ENCODE results near the gene SENP3.

The SENP3 gene

GRCh38 chr17:7570351-7570750 lies 8.6 kb downstream of the SENP3 start:
- no peak for DNase-seq (ENCODE audit: extremely low read depth, insufficient read length)
- TF ChIP-seq, protein P1, sequence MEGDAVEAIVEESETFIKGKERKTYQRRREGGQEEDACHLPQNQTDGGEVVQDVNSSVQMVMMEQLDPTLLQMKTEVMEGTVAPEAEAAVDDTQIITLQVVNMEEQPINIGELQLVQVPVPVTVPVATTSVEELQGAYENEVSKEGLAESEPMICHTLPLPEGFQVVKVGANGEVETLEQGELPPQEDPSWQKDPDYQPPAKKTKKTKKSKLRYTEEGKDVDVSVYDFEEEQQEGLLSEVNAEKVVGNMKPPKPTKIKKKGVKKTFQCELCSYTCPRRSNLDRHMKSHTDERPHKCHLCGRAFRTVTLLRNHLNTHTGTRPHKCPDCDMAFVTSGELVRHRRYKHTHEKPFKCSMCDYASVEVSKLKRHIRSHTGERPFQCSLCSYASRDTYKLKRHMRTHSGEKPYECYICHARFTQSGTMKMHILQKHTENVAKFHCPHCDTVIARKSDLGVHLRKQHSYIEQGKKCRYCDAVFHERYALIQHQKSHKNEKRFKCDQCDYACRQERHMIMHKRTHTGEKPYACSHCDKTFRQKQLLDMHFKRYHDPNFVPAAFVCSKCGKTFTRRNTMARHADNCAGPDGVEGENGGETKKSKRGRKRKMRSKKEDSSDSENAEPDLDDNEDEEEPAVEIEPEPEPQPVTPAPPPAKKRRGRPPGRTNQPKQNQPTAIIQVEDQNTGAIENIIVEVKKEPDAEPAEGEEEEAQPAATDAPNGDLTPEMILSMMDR (IDR thresholded peaks at IDR 0.05; ENCODE audit: insufficient read depth, low read length, poor library complexity, severe bottlenecking), result no peak
- no peak overlapping the region for H3K4me3 ChIP-seq (replicated peaks; ENCODE audit: low read depth, low read length)
- H3K27me3 ChIP-seq (replicated peaks; ENCODE audit: control insufficient read depth, insufficient read depth, low read length), result no peaks in the 10 kb centered on the region
- H3K36me3 ChIP-seq (ENCODE audit: control insufficient read depth, insufficient read depth, low read length), result peaks cover 21% of the 10 kb centered on the region

DNA sequence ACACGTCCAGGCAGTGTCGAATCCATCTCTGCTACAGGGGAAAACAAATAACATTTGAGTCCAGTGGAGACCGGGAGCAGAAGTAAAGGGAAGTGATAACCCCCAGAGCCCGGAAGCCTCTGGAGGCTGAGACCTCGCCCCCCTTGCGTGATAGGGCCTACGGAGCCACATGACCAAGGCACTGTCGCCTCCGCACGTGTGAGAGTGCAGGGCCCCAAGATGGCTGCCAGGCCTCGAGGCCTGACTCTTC lies 10.5 kb downstream of the SENP3 start:
- TF ChIP-seq, protein P1 (IDR thresholded peaks at IDR 0.05; ENCODE audit: insufficient read depth, low read length, poor library complexity, severe bottlenecking), result no peak
- no peak for DNase-seq (ENCODE audit: extremely low read depth, insufficient read length)
- Histone ChIP-seq H3K36me3 (ENCODE audit: control insufficient read depth, insufficient read depth, low read length) (peaks cover 30% of the 10 kb centered on the region), H3K27me3 (replicated peaks; ENCODE audit: control insufficient read depth, insufficient read depth, low read length) (no peaks in the 10 kb centered on the region), H3K4me3 (replicated peaks; ENCODE audit: low read depth, low read length) (peak overlapping the region; percentile 64)

GRCh38 chr17:7572588-7573323 lies 11.0 kb downstream of the SENP3 start:
- Histone ChIP-seq H3K27me3 (replicated peaks; ENCODE audit: control insufficient read depth, insufficient read depth, low read length) (no peaks in the 10 kb centered on the region), H3K4me3 (replicated peaks; ENCODE audit: low read depth, low read length) (peak overlapping the region; percentile 95), H3K36me3 (ENCODE audit: control insufficient read depth, insufficient read depth, low read length) (peaks cover 34% of the 10 kb centered on the region)
- peak; percentile 100 for DNase-seq (ENCODE audit: extremely low read depth, insufficient read length)
- TF ChIP-seq, protein P1 (IDR thresholded peaks at IDR 0.05; ENCODE audit: insufficient read depth, low read length, poor library complexity, severe bottlenecking), result no peak

DNA sequence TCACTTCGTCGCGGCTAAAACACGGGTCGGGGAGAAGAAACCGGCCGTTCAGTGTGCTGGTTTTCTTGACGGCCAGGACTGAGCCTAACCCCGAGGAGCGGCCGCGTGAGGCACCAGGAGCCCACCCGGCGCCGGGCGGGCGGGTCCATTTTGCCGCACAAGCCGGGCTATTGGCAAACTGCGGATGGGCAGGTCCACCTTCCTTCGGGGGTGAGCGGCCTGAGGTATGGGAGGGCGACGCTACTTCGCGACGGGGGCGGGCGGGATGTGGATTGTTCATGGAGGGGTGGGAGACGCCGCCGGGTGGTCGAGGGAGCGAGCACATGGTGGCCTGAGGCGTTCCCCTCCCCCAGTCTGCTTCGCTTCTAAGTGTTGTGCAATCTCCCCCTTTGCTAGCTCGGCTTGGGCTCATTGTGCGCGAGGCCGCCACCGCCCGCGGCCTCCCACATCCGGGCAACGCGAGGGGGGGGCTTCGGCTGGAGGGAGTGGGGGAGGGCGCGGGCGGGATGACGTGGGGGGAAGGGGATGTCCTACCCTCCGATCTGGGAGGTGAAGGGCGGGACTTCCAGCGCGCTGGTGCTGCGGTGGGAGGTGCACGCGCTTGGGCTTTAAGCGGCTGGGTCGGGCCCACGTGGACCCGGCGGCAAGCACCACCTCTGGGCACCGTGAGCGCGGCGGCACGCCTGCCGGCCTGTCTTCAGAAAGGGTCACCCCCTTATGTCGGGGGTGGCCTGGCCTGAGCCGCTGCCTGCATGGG lies 11.8 kb downstream of the SENP3 start:
- peaks cover 38% of the 10 kb centered on the region for H3K36me3 ChIP-seq (ENCODE audit: control insufficient read depth, insufficient read depth, low read length)
- peak; percentile 94 for DNase-seq (ENCODE audit: extremely low read depth, insufficient read length)
- H3K27me3 ChIP-seq (replicated peaks; ENCODE audit: control insufficient read depth, insufficient read depth, low read length), result no peaks in the 10 kb centered on the region
- H3K4me3 ChIP-seq (replicated peaks; ENCODE audit: low read depth, low read length), result peak overlapping the region; percentile 95
- TF ChIP-seq, protein P1 (IDR thresholded peaks at IDR 0.05; ENCODE audit: insufficient read depth, low read length, poor library complexity, severe bottlenecking), result no peak

- TF ChIP-seq, protein P1 (IDR thresholded peaks at IDR 0.05; ENCODE audit: insufficient read depth, low read length, poor library complexity, severe bottlenecking), result no peak
- peaks cover 39% of the 10 kb centered on the region for H3K36me3 ChIP-seq (ENCODE audit: control insufficient read depth, insufficient read depth, low read length)
- no peak for DNase-seq (ENCODE audit: extremely low read depth, insufficient read length)
- peak overlapping the region; percentile 95 for H3K4me3 ChIP-seq (replicated peaks; ENCODE audit: low read depth, low read length)
- H3K27me3 ChIP-seq (replicated peaks; ENCODE audit: control insufficient read depth, insufficient read depth, low read length), result no peaks in the 10 kb centered on the region
These were observed 12.6 kb downstream of the SENP3 start for GRCh38 chr17:7574176-7574953.
